ENCODE data around the gene PIP4K2C.

- TF ChIP-seq CTCF (IDR thresholded peaks at IDR 0.05; ENCODE audit: borderline replicate concordance, extremely low read depth, low read length, poor library complexity, severe bottlenecking): no peak
- no peak for TF ChIP-seq EZH2 (IDR thresholded peaks at IDR 0.05; ENCODE audit: borderline replicate concordance, low read depth, low read length, severe bottlenecking)
These were observed 14.2 kb downstream of the PIP4K2C start for GRCh38 chr12:57604992-57605810.
